HCT116 (cell line): ENCODE results near the gene THEMIS. TPM values are rescaled to one million over a fixed set of nuclear protein-coding genes. Genes with fewer than 3 reads are reported as not detected.

Experiments
- ATAC-seq: fragments of 200-7000 bp; cut with Tn5 transposase; 2 replicates; pipeline ENCODE4 v1.9.1; 2020; ENCODE audit warnings: mild to moderate bottlenecking, moderate library complexity
- BruUV-seq: library from RNA; stranded (reverse); fragments of 400-500 nt; replicated peaks from 2 replicates; lab custom pipeline; 2021; lab: Mats Ljungman, UMichigan
- CTCF ChIA-PET: fragments of 300-600 bp; sonication (Branson Sonifier 250); formaldehyde crosslinking; loops from one replicate; lab custom pipeline; 2021; ENCODE audit warnings: antibody characterized with exemption; lab: Charles Lee
- POLR2A ChIA-PET: fragments of 300-600, 350-600 bp; sonication (Branson Sonifier 250); formaldehyde crosslinking; loops from one replicate; lab custom pipeline; 2021; ENCODE audit warnings: antibody characterized with exemption; lab: Charles Lee
- RAD21 ChIA-PET, 2 experiments: fragments of 300-600 bp; sonication (Branson Sonifier 250); formaldehyde crosslinking; loops; one replicate each; lab custom pipeline; 2023; ENCODE audit warnings: low total read pairs in 2 of 2; ENCODE audit not compliant: uncharacterized antibody in 2 of 2, unreplicated experiment in 2 of 2, low non-redundant PET in 1 of 2; lab: Charles Lee
- DNase-seq: peaks from one replicate; pipeline ENCODE4 v3.0.0-alpha.2; 2010; ENCODE audit warnings: low read depth, low spot score
- H2AFZ ChIP-seq: fragments of 200-600 bp; shearing (Covaris generic), sonication (generic); 2 replicates; pipeline ENCODE4 v1.6.1; 2017; ENCODE audit warnings: low read depth, mixed run types, mixed read lengths, antibody characterized with exemption, low read length; ENCODE audit not compliant: poor library complexity, severe bottlenecking
- H3K27ac ChIP-seq: 2 replicates; pipeline ENCODE4 v1.5.1; 2012; ENCODE audit warnings: low read depth, low read length
- H3K27me3 ChIP-seq: fragments of 200-600 bp; sonication (generic); 2 replicates; pipeline ENCODE4 v1.6.1; 2016; ENCODE audit warnings: mixed run types, low read length, mixed read lengths; ENCODE audit not compliant: insufficient read depth
- H3K36me3 ChIP-seq, 2 experiments: fragments of 200-500 bp in 1 of 2; fragments of 200-600 bp in 1 of 2; sonication (Bioruptor generic) in 1 of 2; sonication (generic) in 1 of 2; 2 replicates each; pipeline versions ENCODE4 v1.5.1 to v1.6.1; 2014 to 2016; ENCODE audit warnings: low read length in 2 of 2, inconsistent platforms in 1 of 2, mixed read lengths in 1 of 2, mixed run types in 1 of 2; ENCODE audit not compliant: insufficient read depth in 2 of 2, control insufficient read depth in 1 of 2
- H3K4me1 ChIP-seq, 2 experiments: fragments of 200-600 bp in 1 of 2; sonication (generic) in 1 of 2; 2 replicates each; pipeline versions ENCODE4 v1.5.1 to v1.6.1; 2012 to 2017; ENCODE audit warnings: low read length in 2 of 2, inconsistent platforms in 1 of 2, mild to moderate bottlenecking in 1 of 2, mixed read lengths in 1 of 2, mixed run types in 1 of 2, moderate library complexity in 1 of 2; ENCODE audit not compliant: insufficient read depth in 2 of 2, control insufficient read depth in 1 of 2
- H3K4me2 ChIP-seq: fragments of 200-600 bp; sonication (generic); 2 replicates; pipeline ENCODE4 v1.6.1; 2017; ENCODE audit warnings: mixed run types, low read length, mixed read lengths
- H3K4me3 ChIP-seq, 2 experiments: fragments of 200-600 bp in 1 of 2; sonication (generic) in 1 of 2; replicated peaks in 1 of 2; 2 replicates each; pipeline ENCODE4 v1.5.1; 2011 to 2016; ENCODE audit warnings: low read length in 2 of 2, control low read depth in 1 of 2, low read depth in 1 of 2, mild to moderate bottlenecking in 1 of 2, mixed read lengths in 1 of 2, mixed run types in 1 of 2
- H3K79me2 ChIP-seq: fragments of 200-600 bp; sonication (generic); 2 replicates; pipeline ENCODE4 v1.6.1; 2017; ENCODE audit warnings: mild to moderate bottlenecking, mixed run types, low read length, moderate library complexity, mixed read lengths; ENCODE audit not compliant: insufficient read depth
- H3K9ac ChIP-seq: fragments of 200-600 bp; sonication (generic); 2 replicates; pipeline ENCODE4 v1.6.1; 2016; ENCODE audit warnings: low read length, mixed read lengths
- H3K9me2 ChIP-seq: fragments of 200-600 bp; sonication (generic), shearing (Covaris generic); 2 replicates; pipeline ENCODE4 v1.6.1; 2017; ENCODE audit warnings: mixed run types, mild to moderate bottlenecking, moderate library complexity; ENCODE audit not compliant: insufficient read depth
- H3K9me3 ChIP-seq, 2 experiments: fragments of 200-500 bp in 1 of 2; fragments of 200-600 bp in 1 of 2; sonication (Bioruptor generic) in 1 of 2; sonication (generic) in 1 of 2; 2 replicates each; pipeline ENCODE4 v1.6.1; 2014 to 2017; ENCODE audit warnings: low read length in 2 of 2, mixed read lengths in 2 of 2, inconsistent platforms in 1 of 2, low read depth in 1 of 2, mild to moderate bottlenecking in 1 of 2, mixed run types in 1 of 2, moderate library complexity in 1 of 2; ENCODE audit not compliant: control insufficient read depth in 1 of 2, insufficient read depth in 1 of 2
- H4K20me1 ChIP-seq: fragments of 200-600 bp; sonication (generic), shearing (Covaris generic); 2 replicates; pipeline ENCODE4 v1.6.1; 2017; ENCODE audit warnings: mixed run types, mild to moderate bottlenecking, moderate library complexity; ENCODE audit not compliant: insufficient read depth
- ATF3 ChIP-seq: IDR thresholded peaks from 2 replicates; pipeline ENCODE4 v1.6.1; 2012
- CEBPB ChIP-seq: IDR thresholded peaks from 2 replicates; pipeline ENCODE4 v1.6.1; 2012; ENCODE audit warnings: low read depth
- EGR1 ChIP-seq: IDR thresholded peaks from 2 replicates; pipeline ENCODE4 v1.6.1; 2012; ENCODE audit warnings: low read depth
- ELF1 ChIP-seq: IDR thresholded peaks from 2 replicates; pipeline ENCODE4 v1.6.1; 2012; ENCODE audit warnings: low read depth, borderline replicate concordance
- EZH2 ChIP-seq: fragments of 200-600 bp; sonication (generic); IDR thresholded peaks from 2 replicates; pipeline ENCODE4 v1.6.1; 2017; ENCODE audit warnings: antibody characterized with exemption, mixed run types
- EZH2phosphoT487 ChIP-seq: fragments of 200-600 bp; IDR thresholded peaks from 2 replicates; pipeline ENCODE4 v1.6.1; 2018; ENCODE audit warnings: antibody characterized with exemption, borderline replicate concordance
- FOSL1 ChIP-seq: IDR thresholded peaks from 2 replicates; pipeline ENCODE4 v1.6.1; 2012; ENCODE audit warnings: low read depth
- JUND ChIP-seq: IDR thresholded peaks from 2 replicates; pipeline ENCODE4 v1.6.1; 2012
- POLR2AphosphoS5 ChIP-seq: IDR thresholded peaks from 2 replicates; pipeline ENCODE4 v1.6.1; 2011; ENCODE audit warnings: mild to moderate bottlenecking, low read depth, low read length, moderate library complexity
- RAD21 ChIP-seq: IDR thresholded peaks from 2 replicates; pipeline ENCODE4 v1.6.1; 2012; ENCODE audit warnings: low read depth, mild to moderate bottlenecking
- SIN3A ChIP-seq: IDR thresholded peaks from 2 replicates; pipeline ENCODE4 v1.6.1; 2012; ENCODE audit warnings: low read depth
- SP1 ChIP-seq: IDR thresholded peaks from 2 replicates; pipeline ENCODE4 v1.6.1; 2012; ENCODE audit warnings: low read depth
- SRF ChIP-seq: IDR thresholded peaks from 2 replicates; pipeline ENCODE4 v1.6.1; 2012; ENCODE audit warnings: low read depth
- TCF7L2 ChIP-seq: IDR thresholded peaks from 2 replicates; pipeline ENCODE4 v1.7.0; 2011; ENCODE audit warnings: borderline replicate concordance, inconsistent platforms; ENCODE audit not compliant: insufficient read depth, insufficient read length; ENCODE audit errors: extremely low read depth
- ZFX ChIP-seq: fragments of 450-650 bp; IDR thresholded peaks from 2 replicates; pipeline ENCODE4 v1.6.1; 2017
- ZNF274 ChIP-seq: fragments of 200-500 bp; sonication (Bioruptor generic); IDR thresholded peaks from 2 replicates; pipeline ENCODE4 v1.6.1; 2014; ENCODE audit warnings: mild to moderate bottlenecking, low read depth, low read length, inconsistent platforms
- intact Hi-C: fragments of 100-400 bp; cut with micrococcal nuclease; formaldehyde crosslinking; loops from 2 replicates; pipeline ENCODE4 v1.10.0; 2022
- total RNA-seq: library from RNA; stranded (reverse); gene quantifications from one replicate; pipeline ENCODE4 v1.2.1, GENCODE V29; 2021; ENCODE audit not compliant: unreplicated experiment

THEMIS gene
- total RNA-seq, 1 experiment from 2014 or later = 0.20 TPM

GRCh38 chr6:127811900-127812570 lies 88.8 kb downstream of the THEMIS start:
- no TSS peak for BruUV-seq
- H3K36me3 ChIP-seq = no peaks in the 10 kb centered on the region
- no peaks in the 10 kb centered on the region for H3K9me3 ChIP-seq
- H3K27ac ChIP-seq = no peak overlapping the region
- no peaks in the 10 kb centered on the region for H4K20me1 ChIP-seq
- ATAC-seq (no peak), DNase-seq (no peak)
- H3K9ac ChIP-seq = no peak overlapping the region
- POLR2A ChIA-PET = no interaction called here
- RAD21 ChIA-PET = no interaction called here
- intact Hi-C loops = no loop called here
- H3K4me2 ChIP-seq = no peak overlapping the region
- H3K4me3 ChIP-seq = no peak overlapping the region
- TF ChIP-seq SIN3A (no peak), ELF1 (no peak), ZNF274 (no peak), CEBPB (no peak), ZFX (no peak), POLR2AphosphoS5 (no peak), EZH2 (no peak), TCF7L2 (no peak), SRF (no peak), EZH2phosphoT487 (no peak), FOSL1 (no peak), SP1 (no peak), EGR1 (no peak), ATF3 (no peak), JUND (no peak), RAD21 (no peak)
- no peaks in the 10 kb centered on the region for H3K27me3 ChIP-seq
- CTCF ChIA-PET = no interaction called here
- no peaks in the 10 kb centered on the region for H3K4me1 ChIP-seq
- H3K79me2 ChIP-seq = no peaks in the 10 kb centered on the region
- no peak overlapping the region for H2AFZ ChIP-seq
- no peaks in the 10 kb centered on the region for H3K9me2 ChIP-seq
